HEK293T (cell line): ENCODE data around the gene YPEL5.

ENCODE experiments used
- CTCF ChIA-PET: fragments of 350-600 bp; formaldehyde crosslinking; extraction: SDS; loops from one replicate; lab custom pipeline; 2021; ENCODE audit warnings: antibody characterized with exemption, inconsistent platforms; lab: Yijun Ruan, JAX
- POLR2A ChIA-PET: fragments of 350-600 bp; formaldehyde crosslinking; extraction: SDS; loops from one replicate; lab custom pipeline; 2020; ENCODE audit warnings: antibody characterized with exemption, inconsistent platforms; lab: Yijun Ruan, JAX
- DNase-seq: peaks from one replicate; pipeline ENCODE4 v3.0.0; 2012; ENCODE audit warnings: mixed read lengths; ENCODE audit errors: extremely low spot score
- ARNT ChIP-seq: fragments of 450-650 bp; IDR thresholded peaks from 2 replicates; pipeline ENCODE4 v1.6.1; 2017; ENCODE audit warnings: mild to moderate bottlenecking
- BHLHE40 ChIP-seq: fragments of 450-650 bp; IDR thresholded peaks from 2 replicates; pipeline ENCODE4 v1.6.1; 2016; ENCODE audit warnings: mild to moderate bottlenecking, moderate library complexity, borderline replicate concordance
- CTBP1 ChIP-seq: fragments of 450-650 bp; IDR thresholded peaks from 2 replicates; pipeline ENCODE4 v1.6.1; 2016; ENCODE audit warnings: borderline replicate concordance
- ELF4 ChIP-seq: fragments of 450-650 bp; IDR thresholded peaks from 2 replicates; pipeline ENCODE4 v1.6.1; 2017; ENCODE audit warnings: antibody characterized with exemption
- FOXA1 ChIP-seq: fragments of 450-650 bp; IDR thresholded peaks from 2 replicates; pipeline ENCODE4 v1.6.1; 2016; ENCODE audit warnings: mild to moderate bottlenecking
- FOXK2 ChIP-seq: fragments of 450-650 bp; IDR thresholded peaks from 2 replicates; pipeline ENCODE4 v1.6.1; 2016; ENCODE audit warnings: mild to moderate bottlenecking
- FOXM1 ChIP-seq: fragments of 450-650 bp; IDR thresholded peaks from 2 replicates; pipeline ENCODE4 v1.6.1; 2017; ENCODE audit warnings: mild to moderate bottlenecking, borderline replicate concordance
- HDGF ChIP-seq: fragments of 450-650 bp; IDR thresholded peaks from 2 replicates; pipeline ENCODE4 v1.6.1; 2017; ENCODE audit warnings: antibody characterized with exemption, borderline replicate concordance
- L3MBTL2 ChIP-seq: fragments of 450-650 bp; conservative IDR thresholded peaks from 2 replicates; pipeline ENCODE4 v1.6.1; 2016; ENCODE audit warnings: mild to moderate bottlenecking
- LEF1 ChIP-seq: fragments of 450-650 bp; IDR thresholded peaks from 2 replicates; pipeline ENCODE4 v1.6.1; 2017; ENCODE audit warnings: mild to moderate bottlenecking, borderline replicate concordance
- NFRKB ChIP-seq: fragments of 450-650 bp; IDR thresholded peaks from 2 replicates; pipeline ENCODE4 v1.6.1; 2016; ENCODE audit warnings: mild to moderate bottlenecking, moderate library complexity
- PKNOX1 ChIP-seq: fragments of 450-650 bp; IDR thresholded peaks from 2 replicates; pipeline ENCODE4 v1.6.1; 2016
- SP1 ChIP-seq: fragments of 450-650 bp; IDR thresholded peaks from 2 replicates; pipeline ENCODE4 v1.6.1; 2017
- SUZ12 ChIP-seq: fragments of 450-650 bp; IDR thresholded peaks from 2 replicates; pipeline ENCODE4 v1.6.1; 2016; ENCODE audit warnings: mild to moderate bottlenecking
- TARDBP ChIP-seq: fragments of 450-650 bp; IDR thresholded peaks from 2 replicates; pipeline ENCODE4 v1.6.1; 2016
- ZNF384 ChIP-seq: fragments of 450-650 bp; IDR thresholded peaks from 2 replicates; pipeline ENCODE4 v1.6.1; 2016

Gene YPEL5

DNA sequence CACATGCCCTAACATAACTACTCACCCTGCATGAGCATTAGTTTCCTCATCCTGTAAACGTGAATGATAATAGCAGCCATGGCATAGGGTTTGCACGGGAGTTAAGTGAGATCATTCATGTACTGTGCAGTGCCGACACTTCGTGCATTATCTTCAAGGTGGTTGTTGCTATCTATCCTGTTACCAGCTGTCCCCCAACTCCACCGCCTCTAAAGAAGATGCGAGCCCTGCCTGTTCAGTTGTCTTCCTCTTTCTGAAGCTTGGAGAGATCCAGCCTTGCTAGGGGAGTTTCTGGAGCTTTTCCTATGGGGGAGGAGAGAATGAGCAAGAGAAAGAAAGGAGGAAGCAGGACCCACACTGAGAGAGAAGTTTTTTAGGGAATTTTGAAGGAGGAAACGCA is 34.4 kb downstream of the YPEL5 start:
- DNase-seq = no peak
- ChIA-PET CTCF (interaction anchor here (2.3 kb wide), 1 partner anchor 16 kb away, joined by 7 read pairs; no protein-coding TSS in a partner anchor), POLR2A (no interaction called here)
- TF ChIP-seq ELF4 (no peak), NFRKB (no peak), HDGF (no peak), SP1 (no peak), ZNF384 (no peak), BHLHE40 (no peak), FOXA1 (no peak), FOXM1 (no peak), TARDBP (no peak), PKNOX1 (no peak)

DNA sequence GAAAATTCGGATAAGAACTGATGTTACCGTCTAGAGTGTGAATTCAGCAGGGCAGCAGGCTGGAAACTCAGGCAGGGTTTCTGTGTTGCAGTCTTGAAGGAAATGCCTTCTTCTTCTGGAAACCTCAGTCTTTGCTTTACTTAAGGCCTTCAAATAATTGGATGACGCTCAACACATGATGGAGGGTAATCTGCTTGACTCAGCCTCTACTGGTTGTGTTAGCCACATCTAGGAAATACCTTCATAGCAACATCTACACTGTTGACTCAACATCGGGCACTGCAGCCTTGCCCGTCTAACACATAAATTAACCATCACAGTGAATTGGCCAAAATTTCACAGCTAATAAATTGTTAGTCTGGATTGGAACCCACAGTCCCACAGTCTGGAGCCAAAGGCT is 37.2 kb downstream of the YPEL5 start:
- ChIA-PET CTCF (no interaction called here), POLR2A (no interaction called here)
- TF ChIP-seq HDGF (no peak), PKNOX1 (no peak), L3MBTL2 (no peak), FOXK2 (no peak), FOXA1 (no peak), FOXM1 (no peak), ARNT (no peak), ZNF384 (no peak), LEF1 (no peak), SP1 (no peak), CTBP1 (no peak)
- DNase-seq = no peak

GRCh38 chr2:30185178-30185577 is 38.4 kb downstream of the YPEL5 start:
- ChIA-PET CTCF (no interaction called here), POLR2A (no interaction called here)

GRCh38 chr2:30188292-30188691 is 41.5 kb downstream of the YPEL5 start:
- TF ChIP-seq ELF4 (no peak), CTBP1 (no peak), ARNT (no peak), SP1 (no peak), ZNF384 (no peak), FOXK2 (no peak), FOXA1 (no peak), BHLHE40 (no peak), PKNOX1 (no peak), HDGF (no peak), L3MBTL2 (no peak), LEF1 (no peak), TARDBP (no peak), SUZ12 (no peak), NFRKB (no peak), FOXM1 (no peak)
- no peak for DNase-seq
- ChIA-PET CTCF (no interaction called here), POLR2A (no interaction called here)

More at GRCh38 chr2:30185178-30185577, 38.4 kb downstream of the YPEL5 start:
- TF ChIP-seq SP1 (no peak), BHLHE40 (no peak), L3MBTL2 (no peak), HDGF (no peak), CTBP1 (no peak), ARNT (no peak)
- DNase-seq = no peak

DNA sequence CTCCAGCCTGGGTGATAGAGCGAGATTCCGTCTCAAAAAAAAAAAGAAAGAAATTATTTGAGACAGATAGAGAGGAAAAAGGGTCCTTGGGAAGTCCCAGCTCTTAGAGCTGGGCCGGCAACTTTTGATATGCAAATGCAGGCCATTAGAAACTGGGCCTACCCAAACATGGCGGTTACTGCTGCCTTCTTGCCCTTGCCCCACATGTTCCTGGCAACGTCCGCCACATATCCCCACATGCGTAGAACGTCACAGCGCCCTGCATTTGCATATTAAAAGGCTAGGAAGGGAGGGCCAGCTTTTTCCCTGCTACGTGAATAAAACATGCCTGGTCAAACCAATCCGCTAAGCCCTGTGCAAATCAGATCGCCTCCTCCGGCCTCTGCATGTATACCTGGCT is 43.8 kb downstream of the YPEL5 start:
- POLR2A ChIA-PET = no interaction called here
- no peak for DNase-seq
- CTCF ChIA-PET = no interaction called here
- TF ChIP-seq FOXA1 (no peak), CTBP1 (no peak), LEF1 (no peak), L3MBTL2 (no peak), ARNT (no peak), SUZ12 (no peak), HDGF (no peak), NFRKB (no peak), FOXK2 (no peak), FOXM1 (no peak)

- ChIA-PET POLR2A (no interaction called here), CTCF (interaction anchor here (1.9 kb wide), 1 partner anchor 26 kb away, joined by 6 read pairs; no protein-coding TSS in a partner anchor)
- no peak for DNase-seq
- TF ChIP-seq L3MBTL2 = no peak
- TF ChIP-seq NFRKB = no peak
- TF ChIP-seq BHLHE40 = no peak
- TF ChIP-seq TARDBP = no peak
- TF ChIP-seq FOXA1 = no peak
- no peak for TF ChIP-seq PKNOX1
- TF ChIP-seq ELF4 = no peak
- TF ChIP-seq HDGF = no peak
- TF ChIP-seq SP1 = no peak
- TF ChIP-seq FOXM1 = no peak
- no peak for TF ChIP-seq CTBP1
- no peak for TF ChIP-seq ARNT
- TF ChIP-seq FOXK2 = no peak
- TF ChIP-seq SUZ12 = no peak
- no peak for TF ChIP-seq ZNF384
- TF ChIP-seq LEF1 = no peak
These were observed 44.3 kb downstream of the YPEL5 start for GRCh38 chr2:30191107-30191506.
